A172 (cell line): ENCODE measurements around the gene TMEM212. TPM values are rescaled to one million over a fixed set of nuclear protein-coding genes. Genes with fewer than 3 reads are reported as not detected.
"Not testable (repeated sequence)": the region's sequence is repeated elsewhere in the genome, so short reads cannot be mapped to it uniquely, and the experiment has no call there.

Experiments
- DNase-seq: peaks from one replicate; pipeline ENCODE4 v3.0.0-alpha.2; 2015; ENCODE audit warnings: low spot score
- total RNA-seq: library from RNA; depleted of rRNA; stranded (reverse); fragments of >200 nt; shearing (Covaris generic); gene quantifications from 2 replicates; pipeline ENCODE4 v1.2.3, GENCODE V29; 2014

TMEM212 gene
- total RNA-seq, 1 experiment from 2014 or later, result not detected

DNA sequence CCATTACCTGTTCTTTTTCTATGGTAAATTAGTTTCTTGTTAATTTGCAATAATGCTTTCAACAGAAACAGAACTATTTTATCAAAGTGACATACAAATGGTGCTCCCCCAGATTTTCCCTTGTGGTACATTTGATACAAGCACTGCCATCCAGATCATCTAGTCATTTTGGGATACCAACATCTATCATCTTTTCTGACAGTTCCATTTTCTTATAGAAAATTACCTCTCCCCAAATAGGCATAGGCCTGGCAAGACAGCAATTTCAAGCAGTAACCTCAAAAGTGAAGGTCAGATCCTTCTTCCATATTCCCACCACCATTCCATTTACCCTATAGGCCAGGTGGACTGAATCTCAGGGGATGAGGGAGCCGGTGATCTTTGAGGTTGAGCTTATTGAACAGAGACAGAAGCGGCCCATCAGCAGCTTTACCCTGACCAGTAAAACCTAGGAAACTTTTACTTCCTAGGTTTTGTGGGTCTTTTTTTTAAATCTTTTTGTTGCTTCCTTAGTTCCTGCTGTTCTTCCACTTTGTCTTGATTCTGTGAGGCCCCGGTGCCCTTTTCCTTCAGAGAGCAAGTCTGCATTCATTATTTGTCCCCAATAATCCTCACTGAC lies 29.8 kb upstream of the TMEM212 start:
- DNase-seq, result no peak

DNA sequence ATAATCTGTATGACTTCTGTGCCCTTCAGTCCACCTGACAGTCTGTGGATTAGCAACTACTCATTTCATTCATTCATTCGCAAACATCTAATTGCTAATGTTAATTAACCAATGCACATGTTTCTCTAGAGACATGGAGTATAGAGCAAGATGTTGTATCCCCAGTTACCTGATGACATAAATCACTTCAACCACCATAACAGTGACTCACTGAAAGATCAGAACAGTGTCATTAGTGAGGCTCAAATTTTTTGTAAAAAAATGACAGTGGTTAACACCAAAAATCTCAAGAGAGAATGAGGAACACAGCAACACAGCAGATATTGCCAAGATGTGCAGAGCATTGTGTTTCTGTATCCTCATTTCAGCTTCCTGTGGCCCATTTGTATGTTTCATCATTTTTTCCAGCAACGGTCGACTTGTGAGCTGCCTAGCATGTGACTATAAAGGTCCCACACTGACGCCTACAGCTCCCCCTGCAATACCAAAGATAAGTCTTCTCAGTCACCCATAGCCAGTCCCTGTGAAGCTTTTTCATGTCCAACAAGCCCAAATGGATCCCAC lies 29.2 kb upstream of the TMEM212 start:
- DNase-seq, result peak; percentile 42

DNA sequence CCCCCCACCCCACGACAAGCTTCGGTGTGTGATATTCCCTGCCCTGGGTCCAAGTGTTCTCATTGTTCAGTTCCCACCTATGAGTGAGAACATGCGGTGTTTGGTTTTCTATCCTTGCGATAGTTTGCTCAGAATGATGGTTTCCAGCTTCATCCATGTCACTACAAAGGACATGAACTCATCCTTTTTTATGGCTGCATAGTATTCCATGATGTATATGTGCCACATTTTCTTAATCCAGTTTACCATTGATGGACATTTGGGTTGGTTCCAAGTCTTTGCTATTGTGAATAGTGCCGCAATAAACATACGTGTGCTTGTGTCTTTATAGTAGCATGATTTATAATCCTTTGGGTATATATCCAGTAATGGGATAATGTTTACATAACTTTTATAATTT lies 28.5 kb upstream of the TMEM212 start:
- DNase-seq, result not testable (repeated sequence)

DNA sequence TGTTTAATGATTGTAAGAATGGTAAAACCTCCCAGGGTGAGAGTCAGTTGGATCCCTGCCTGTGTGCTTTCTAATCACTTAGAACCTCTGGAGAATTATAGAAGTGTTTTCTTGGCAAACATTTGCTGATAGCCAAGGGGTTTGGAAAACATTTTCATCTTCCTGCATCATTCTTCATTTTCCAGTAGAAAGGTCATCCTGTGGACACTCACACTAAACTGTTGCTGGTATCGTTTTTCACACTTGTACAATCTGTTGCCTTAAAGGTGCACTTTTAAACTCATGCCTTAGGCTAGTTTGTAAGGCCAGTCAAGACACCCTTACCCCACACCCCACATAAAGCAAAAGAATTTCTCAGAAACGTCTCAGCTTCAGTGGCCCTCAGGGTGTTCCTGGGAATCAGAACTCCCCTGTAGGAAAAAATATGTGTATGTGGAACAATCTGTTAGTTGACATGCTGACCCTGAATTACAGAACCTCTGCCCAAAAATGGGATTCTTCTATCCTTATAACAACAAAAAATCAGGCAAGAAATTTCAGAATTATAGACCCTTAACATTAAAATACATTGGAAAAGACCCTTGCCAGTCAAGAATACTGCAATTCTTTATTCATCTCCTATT lies 27.1 kb upstream of the TMEM212 start:
- DNase-seq, result no peak

DNA sequence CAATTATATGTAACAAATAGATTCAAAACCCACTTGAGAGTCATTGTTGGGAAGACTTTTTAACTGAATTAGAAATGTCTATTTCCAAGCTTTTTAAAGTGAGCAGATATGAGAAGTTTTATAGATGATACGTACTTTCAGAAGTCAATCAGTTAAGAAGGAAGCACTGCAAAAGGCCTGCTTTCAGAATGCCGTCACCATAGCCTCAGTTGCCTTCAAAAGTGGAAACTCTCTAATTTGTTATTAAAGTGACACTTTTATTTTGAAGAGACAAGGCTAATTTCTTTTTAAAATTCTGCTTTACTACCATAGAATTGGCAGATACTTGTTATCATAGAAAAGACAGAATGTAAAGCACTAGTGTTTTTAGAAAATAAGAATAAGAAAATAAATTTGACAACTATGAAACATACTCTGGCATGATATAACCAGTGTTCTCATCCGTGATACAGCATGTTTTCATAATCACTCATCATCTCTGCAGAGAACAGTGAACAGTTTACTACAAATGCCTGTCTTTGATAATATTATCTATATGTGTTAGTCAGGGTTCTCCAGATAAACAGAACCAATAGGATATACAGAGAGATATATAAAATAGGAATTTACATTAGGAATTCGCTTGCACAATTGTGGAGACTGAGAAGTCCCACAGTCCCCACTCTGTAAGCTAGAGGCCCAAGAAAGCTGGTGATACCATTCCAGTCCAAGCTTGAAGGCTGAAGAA lies 25.9 kb upstream of the TMEM212 start:
- no peak for DNase-seq

- no peak for DNase-seq
Observed at GRCh38 chr3:171821044-171821443, 22.1 kb upstream of the TMEM212 start.

- no peak for DNase-seq
Observed at GRCh38 chr3:171821778-171822358, 21.3 kb upstream of the TMEM212 start.

DNA sequence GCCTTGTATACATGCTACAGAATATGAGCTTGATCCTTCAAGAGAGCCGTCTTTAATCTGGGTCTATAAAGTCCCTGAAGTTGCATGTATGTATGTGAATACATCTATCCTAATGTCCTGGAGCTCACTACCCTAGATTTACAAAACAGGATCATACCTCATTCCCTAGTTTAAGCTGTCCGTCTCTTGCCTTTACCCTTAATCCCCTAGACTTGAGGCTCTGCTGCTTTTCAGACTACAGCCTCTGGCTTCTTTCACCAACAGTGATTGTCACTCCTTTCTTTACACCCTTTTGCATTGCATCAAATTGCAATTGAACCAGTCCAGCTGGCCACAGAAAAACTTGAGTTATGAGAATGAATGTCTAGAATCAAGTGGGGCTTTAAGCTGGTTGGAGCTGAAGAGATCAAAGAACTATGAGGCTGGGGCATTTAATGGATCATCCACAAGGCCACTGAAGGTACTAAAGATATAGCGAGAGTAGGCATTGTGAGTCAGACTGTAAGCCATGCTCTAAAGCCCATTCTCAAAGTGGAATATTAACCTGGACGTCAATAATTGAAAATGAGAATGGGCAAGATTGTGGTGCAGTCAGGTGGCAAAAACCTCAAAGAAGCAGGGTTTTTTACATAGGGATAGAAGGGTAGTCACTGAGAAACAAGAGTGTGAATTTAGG lies 20.6 kb upstream of the TMEM212 start:
- DNase-seq, result no peak

DNA sequence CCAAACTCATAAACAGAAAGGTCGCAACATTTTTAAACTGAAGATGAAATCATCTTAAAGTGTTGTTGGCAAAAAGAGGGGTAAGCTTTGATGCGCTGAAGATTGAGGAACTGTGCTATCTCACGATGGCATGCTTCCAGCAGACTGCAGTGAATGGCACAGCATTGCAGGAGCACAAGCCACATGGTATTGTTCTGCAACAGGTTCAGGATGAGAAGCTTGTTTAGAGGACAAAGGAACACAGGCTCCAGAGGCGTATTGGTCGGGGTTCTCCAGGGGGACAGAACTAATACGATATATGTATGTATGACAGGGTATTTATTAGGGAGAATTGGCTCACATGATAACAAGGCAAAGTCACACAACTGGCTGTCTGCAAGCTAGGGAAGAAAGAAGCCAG lies 19.0 kb upstream of the TMEM212 start:
- no peak for DNase-seq

DNA sequence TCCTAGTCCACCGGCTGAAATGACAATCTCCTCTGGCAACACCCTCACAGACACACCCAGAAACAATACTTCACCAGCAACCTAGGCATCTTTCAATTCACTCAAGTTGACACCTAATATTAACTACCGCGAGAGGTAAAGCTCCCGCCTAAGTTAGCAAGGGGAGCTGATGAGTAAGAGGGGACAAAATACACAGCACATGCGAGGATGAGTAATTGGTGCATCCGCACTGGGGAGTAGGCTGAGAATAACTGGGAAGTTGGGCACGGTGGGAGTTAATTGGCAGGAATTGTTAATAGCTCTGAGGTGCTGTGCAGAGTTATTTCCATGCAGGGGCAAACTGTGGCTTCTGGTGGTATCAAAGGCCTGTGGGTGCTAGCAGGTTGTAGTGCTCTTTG lies 18.3 kb upstream of the TMEM212 start:
- peak; percentile 88 for DNase-seq

DNA sequence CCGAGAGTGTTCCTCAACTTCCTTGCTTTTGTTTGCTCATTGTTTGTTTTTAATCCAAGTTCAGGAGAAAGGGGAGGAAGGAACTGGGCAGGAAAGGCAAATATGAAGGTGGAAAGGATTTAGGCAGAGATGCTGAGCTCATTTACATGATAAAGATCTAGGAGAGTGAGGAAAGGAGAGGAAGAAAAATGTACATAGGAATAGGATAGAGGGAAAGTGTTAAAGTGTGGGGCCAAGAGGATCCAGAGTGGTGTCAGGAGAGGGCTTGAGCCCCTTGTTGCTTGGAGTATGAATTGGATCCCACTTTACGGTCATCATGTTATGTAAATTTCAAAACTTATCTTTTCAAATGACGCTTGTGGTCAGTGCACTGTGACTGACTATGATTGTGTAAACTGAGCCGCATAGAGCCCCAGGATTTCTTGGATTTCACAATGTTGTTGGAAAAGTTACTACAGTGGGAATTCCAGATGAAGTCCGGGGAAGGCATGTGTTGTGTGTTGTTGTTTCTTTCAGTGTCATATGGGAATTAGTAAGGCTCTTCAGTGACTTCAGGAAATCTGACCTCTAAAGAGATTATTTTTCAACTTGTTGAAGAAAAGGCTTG lies 17.8 kb upstream of the TMEM212 start:
- DNase-seq, result peak; percentile 52

DNA sequence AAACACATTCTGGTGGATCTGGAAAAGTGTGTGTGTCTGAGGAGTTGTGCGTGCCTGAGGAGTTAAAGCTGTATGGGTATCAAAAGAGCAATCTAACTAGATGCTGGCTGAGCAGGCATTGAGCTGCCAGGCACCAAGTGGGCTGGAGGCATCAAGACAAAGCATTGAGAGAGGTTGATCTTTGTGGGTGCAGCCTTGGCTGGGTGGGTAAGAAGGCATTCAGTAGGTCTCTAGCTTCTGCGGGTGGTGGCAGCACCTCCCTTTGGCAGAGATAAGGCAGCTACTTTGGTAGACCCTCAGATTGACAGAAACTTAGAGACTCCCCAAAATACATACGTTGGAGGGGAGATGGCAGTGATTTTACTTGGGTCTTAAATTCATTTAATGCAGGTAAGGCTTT lies 15.8 kb upstream of the TMEM212 start:
- no peak for DNase-seq

DNA sequence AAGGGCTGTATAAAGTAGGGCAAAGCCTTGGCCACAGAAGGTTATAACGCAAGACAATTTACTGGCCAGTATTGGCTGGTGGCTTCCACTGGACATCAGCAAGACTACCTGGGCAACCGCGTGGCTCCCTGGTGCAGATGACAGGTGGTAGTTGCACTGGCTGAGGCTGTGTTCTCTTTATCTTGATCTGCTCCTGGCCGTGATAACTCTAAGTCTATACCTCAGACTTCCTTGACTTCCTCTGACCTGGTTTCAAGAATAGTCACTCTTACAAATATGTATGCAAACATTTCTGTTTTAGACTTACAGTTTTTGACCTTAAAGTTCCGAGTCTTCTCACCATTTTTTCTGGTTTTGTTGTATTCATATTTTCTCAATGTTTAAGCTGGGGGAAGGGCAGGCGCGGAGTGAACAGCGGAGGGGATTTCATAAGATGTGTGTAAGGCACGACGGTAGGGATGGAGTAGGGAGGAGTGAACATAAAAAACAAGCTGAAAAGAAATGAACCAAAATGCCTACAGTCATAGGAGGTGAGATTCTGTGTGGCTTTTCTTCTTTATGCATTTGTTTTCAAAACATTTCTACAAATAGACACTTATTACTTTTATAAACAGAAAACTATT lies 15.2 kb upstream of the TMEM212 start:
- no peak for DNase-seq

GRCh38 chr3:171828902-171829770 lies 14.0 kb upstream of the TMEM212 start:
- no peak for DNase-seq

DNA sequence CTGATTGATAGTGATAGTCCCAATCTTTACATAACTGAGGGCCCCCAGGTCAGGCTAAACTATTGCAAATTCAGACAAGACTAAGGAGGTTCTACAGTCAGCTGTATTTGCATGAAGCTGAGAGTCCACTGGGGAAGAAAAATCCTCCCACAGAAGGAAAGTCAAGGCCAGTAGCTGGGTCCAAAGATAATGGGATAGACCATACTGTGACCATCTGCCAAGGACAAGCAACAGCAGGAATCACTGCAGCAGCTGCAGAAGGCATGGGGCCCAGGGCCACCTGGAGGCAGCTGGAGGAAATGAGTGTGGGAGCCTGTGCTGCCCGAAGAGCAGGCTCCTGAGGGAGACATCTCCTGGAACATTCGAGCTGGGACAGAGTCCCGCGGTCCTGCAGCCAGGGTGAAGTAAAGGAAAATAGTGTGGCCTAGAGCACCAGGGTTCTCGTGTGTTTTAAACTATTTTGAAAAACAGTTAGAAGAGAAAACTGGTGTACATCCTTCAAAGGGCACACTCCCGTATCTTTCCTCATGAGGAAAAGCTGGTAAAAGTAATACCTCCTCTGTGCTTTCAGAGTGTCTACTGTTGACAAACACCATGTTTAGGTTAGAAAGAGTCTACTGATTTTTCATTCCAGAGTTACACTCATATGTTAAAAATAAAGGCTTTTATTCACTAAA lies 13.2 kb upstream of the TMEM212 start:
- peak; percentile 81 for DNase-seq

- no peak for DNase-seq
Observed at GRCh38 chr3:171830518-171830875, 12.7 kb upstream of the TMEM212 start.

GRCh38 chr3:171831936-171832335 lies 11.2 kb upstream of the TMEM212 start:
- no peak for DNase-seq

DNA sequence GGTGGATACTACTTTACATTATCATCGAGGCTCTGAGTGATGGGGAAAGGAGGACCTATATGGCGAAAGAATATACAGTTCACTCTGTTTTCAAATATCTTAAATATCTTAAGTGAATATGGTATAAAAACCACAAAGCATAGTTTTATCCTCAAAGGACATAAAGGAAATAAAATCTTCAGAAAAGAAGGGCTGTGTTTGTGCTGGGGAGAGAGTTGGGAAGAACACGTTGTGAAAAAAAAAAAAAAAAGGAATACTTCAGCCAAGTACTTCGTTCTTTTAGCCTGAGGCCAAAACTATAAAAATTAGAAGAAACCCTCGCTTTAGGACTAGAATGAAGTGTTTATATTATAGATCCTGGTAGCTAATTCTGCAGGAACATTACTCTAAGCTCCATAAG lies 10.2 kb upstream of the TMEM212 start:
- no peak for DNase-seq

DNA sequence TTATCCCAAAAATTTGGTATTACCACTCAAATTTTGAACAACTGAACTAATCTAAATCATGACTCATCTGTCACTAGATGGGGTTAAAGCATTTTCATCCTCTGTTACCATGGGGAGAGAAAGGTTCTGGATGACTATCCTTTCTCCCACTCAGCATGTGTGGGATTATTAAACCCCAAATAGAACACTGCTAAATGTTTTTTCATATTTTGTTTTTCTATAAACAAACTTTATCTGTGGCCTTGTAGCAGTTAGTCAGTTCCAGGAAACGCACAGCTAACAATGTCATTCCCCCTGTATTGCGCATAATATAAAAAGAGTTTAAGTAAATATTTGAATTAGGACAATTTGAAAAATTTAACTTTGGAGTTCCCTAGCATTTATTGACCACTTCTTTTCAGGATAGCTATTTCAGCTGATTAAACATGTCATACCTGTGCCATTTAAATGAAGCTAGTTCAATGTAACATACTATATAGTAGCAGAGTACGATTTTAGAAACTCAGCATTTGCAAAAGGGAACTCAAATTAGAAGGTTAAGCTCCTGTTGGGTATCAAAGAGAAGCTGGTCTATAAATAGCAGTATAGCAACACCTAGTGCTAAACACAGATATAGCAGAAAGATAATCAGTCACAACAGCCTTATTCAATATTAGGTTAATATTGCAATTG lies 9.2 kb upstream of the TMEM212 start:
- peak; percentile 39 for DNase-seq
